GM12801 (cell line): ENCODE measurements around the gene ADORA2A.

ENCODE experiments used
- CTCF ChIP-seq: IDR thresholded peaks from one replicate; pipeline ENCODE4 v1.5.1; 2011; ENCODE audit warnings: control low read depth; ENCODE audit not compliant: insufficient read length; ENCODE audit errors: extremely low read depth

Gene ADORA2A

GRCh38 chr22:24486501-24486921, 59.1 kb downstream of the ADORA2A start:
- TF ChIP-seq CTCF = no peak

GRCh38 chr22:24489011-24489410, 61.6 kb downstream of the ADORA2A start:
- no peak for TF ChIP-seq CTCF
